Measurements from ENCODE around the gene ASXL1.

The ASXL1 gene

GRCh38 chr20:32466739-32467505 is 108.8 kb downstream of the ASXL1 start:
- DNase-seq (ENCODE audit: low read depth): no peak

DNA sequence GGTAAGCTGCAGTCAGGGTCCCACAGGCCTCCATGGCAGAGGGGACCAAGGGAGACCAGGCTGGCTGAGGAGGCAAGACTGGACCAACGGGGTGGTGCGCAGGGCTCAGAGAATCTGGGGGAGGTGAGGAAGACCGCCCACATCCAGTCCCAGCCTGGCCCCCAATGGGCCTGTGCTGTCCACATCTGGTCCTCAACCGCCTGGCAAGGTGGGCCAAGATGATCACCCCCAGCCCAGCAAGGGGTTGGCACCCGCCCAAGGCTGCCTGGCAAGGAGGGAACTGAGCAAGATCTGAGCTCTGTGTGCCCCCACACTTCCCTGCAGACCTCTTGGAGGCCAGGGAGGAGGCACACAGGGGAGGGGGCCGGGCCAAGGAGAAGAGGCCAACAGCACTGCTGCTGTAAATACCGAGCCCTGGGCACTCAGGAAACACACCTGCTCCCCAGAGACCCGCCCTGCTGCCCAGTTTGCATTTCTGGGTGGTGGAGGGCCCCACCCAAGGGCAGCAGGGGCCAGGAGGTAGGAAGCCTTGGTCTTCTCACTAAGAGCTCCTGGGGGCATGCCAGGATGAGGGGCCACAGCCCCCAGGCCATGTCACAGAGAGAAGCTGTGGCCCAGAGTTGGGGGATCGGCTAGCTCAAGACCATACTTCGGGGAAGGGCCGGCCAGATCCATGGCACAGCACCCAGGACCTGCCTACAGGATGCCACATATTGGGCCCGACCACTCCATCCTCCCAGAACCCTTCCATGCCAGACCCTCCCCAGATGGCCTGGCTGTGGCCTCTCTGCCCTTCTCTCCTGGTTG is 109.6 kb downstream of the ASXL1 start:
- no peak for DNase-seq (ENCODE audit: low read depth)

- DNase-seq (ENCODE audit: low read depth): no peak
These were observed 110.1 kb downstream of the ASXL1 start for GRCh38 chr20:32468313-32468640.

- no peak for DNase-seq (ENCODE audit: low read depth)
These were observed 110.7 kb downstream of the ASXL1 start for GRCh38 chr20:32468860-32469259.

DNA sequence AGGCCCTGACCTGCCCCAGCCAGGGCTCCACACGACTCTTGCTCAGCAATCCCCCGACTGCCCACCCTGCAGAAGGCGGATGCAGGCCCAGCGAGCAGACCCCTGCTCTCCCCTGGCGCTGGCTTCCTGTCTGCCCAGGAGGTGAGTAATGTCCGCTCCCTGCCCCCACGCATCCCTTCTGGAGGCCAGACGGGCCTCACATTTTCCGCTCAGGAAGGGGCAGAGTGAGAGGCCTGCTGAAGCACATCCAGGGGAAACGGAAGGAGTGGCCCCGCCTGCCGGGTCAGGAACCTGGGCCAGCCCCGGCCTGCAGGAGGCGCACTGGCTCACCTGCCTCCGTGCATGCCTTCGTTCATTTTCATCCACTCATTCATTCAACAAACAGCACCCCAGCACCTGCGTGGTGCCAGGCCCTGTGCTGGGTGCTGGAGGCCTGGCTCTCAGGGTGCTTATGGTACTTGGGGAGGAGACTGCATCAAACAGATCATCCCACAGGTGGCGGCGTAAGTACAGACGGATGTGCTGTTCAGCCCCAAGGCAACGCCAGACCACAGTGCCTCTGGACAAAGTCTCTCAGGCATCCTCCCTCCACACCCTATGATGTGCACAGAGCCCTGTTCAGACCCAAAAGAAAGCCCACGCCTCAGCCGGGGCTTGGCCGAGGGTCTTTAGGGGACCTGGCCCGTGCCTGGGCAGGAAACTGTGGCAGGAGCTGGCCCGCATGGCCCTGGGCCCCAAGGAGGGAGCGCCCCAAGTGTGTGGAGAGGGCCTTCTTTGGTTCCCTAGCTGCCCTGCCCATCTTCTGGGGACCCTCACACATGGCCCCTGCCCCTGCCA is 112.1 kb downstream of the ASXL1 start:
- DNase-seq (ENCODE audit: low read depth): no peak

DNA sequence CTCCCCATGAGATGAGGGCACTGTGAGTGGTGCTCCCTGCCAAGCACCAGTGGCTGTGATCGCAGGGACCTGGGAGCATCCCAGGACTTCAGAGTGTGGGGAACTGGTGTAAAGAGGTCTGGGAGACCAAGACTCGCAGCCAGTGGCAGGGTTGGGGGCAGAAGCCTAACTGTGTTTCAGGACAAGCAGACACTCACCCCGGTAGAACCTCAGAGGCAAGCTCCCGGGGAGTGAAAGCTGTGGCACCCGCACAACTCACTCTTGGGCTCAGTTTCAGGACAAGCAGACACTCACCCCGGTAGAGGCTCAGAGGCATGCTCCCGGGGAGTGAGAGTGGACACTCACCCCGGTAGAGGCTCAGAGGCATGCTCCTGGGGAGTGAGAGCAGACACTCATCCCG is 112.8 kb downstream of the ASXL1 start:
- DNase-seq (ENCODE audit: low read depth): no peak

DNA sequence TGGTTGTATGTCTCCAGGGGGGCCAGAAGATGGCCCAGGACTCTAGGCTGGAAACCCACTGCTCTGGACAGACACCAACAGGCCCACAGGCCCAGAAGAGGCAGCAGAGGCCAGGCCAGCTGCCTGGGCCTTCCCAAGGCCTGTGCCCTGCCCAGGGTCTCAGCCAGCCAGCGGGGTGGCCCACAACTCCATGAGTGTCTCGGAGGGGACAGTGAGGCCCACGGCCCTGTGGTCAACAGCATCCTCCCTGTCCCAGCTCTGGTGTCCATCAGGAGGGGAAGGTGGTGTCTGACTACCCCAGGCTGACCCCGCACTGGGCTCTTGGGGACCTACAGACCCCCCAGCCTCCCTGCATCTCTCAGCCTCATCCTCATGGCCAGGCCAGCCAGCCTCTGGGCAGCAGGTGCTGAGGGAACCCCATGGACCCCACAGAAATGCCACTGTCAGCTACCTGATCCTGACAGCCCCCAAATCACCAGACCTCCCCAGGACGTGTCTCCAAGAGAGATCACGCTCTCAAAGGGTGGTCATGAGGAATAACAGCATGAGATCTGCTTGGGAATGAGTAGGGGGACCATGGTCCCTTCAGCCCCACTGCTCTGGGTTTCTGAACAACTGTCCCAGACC is 114.6 kb downstream of the ASXL1 start:
- no peak for DNase-seq (ENCODE audit: low read depth)

GRCh38 chr20:32473231-32474008 is 115.3 kb downstream of the ASXL1 start:
- no peak for DNase-seq (ENCODE audit: low read depth)

DNA sequence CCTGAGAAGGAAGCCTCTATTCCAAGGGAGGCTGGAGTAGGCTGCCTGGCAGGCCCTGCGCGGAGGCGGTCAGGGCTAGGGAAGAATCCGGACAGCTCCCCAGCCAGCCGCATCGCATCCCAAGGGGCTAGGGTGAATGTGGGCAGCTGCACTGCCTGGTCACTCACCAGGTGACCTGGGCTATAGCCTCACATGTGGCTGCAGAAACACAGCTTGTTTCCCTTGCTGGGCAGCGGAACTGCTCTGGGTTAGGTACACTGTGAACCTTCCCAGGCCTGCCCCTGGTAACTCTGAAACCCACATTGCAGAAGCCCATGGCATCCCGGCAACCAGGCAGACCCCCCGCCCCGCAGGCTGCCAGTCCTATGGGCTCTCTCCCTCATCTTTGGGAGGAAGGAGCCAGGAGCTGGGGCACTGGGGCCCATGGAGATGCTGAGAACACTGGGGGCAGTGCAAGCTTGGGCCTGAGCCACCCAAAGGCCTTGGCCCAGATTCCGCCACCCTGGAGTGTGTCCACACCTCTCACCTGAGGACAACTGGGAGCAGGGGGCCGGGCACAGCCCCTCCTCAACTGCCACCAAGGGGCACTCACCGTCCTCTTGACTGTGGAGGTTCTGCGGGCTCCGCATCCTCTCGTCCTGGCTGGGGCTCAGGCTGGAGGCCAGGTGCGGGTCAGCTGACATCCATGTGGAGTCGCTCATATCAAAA is 116.0 kb downstream of the ASXL1 start:
- DNase-seq (ENCODE audit: low read depth): no peak

DNA sequence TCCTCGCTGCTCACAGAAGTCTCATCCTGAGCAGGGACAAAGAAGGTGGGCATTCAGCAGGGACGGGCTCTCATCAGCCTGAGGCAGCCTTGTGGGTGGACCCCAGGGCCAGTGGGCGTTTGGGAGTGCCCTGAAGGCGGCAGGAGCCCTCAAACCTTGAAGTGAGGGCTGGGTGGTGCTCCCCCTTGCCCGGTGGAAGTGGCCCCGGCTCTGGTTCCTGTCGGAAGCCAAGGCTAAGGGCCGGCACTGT is 116.5 kb downstream of the ASXL1 start:
- DNase-seq (ENCODE audit: low read depth): no peak

DNA sequence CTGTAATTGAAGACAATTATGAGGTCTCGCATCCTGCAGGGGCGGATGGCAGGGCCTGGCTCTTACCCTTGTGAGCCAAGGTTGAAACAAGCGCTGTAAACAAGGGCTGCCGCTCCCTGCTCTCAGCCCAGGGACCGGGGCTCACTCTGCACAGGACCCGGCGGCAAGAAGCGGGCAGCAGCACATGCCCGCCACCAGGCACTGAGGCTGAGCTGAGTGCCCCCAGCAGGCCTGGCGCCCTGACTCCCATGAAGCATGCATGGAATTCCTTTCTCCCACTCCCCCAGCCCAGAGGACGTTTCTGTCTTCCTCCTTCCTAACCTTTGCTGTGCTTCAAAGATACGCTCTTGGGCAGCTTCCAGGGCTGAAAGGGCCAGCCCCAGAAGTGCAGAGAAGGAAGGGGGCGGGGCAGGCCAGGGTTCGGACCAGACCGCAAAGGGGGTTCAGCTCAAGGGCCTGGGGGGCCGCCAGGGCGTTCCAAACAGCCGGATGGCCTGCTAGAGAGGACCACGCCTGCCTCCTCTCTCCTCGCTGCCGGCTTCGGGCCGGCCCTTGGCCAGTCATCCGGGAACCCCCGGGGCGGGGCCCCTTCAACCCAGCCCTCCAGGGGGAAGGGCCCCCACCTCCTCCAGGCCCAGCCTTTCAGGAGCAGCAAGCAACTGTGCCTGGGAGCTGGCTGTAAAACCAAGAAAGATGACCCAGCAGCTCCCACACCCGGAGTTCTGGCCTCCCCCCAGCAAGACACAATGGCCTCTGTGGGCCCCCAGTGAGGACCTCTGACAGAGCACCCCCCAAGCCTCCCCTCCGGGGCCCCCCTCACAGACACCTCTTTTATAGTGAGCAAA is 117.1 kb downstream of the ASXL1 start:
- DNase-seq (ENCODE audit: low read depth): peak; percentile 88

- DNase-seq (ENCODE audit: low read depth): no peak
These were observed 118.8 kb downstream of the ASXL1 start for GRCh38 chr20:32476684-32477593.

GRCh38 chr20:32477594-32478512 is 119.7 kb downstream of the ASXL1 start:
- no peak for DNase-seq (ENCODE audit: low read depth)

DNA sequence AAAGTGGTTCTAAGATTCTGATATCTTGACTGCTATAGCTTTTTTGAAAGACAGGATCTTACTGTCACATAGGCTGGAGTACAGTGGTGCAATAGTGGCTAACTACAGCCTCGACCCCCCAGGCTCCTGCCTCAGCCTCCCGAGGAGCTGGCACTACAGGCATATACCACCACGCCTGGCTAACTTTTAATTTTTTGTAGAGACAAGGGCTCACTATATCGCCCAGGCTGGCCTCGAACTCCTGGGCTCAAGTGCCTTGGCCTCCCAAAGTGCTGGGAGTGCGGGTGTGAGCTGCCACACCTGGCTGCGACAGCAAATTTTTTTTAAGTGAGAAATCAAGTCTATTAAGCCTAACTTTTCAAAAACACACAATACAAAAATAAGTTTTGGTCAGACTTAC is 120.4 kb downstream of the ASXL1 start:
- no peak for DNase-seq (ENCODE audit: low read depth)

DNA sequence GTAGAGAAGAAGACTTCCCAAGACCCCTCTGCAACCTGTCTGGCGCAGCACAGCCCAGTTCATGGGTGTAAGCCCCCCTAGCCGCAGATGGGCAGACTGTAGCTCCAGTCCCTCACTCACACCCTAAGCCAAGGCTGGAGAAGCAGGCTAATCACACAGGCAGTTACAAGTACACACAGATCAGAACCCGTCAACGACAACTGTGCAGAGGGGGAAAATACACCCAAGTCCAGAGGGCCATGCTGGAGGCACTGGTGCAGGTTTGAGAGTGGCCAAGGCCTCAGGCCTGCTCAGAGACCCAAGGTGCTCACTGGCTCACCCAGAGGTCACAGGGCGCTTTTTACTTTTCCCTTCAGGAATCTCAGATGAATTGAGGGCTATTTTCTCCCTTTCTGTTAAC is 120.9 kb downstream of the ASXL1 start:
- DNase-seq (ENCODE audit: low read depth): no peak

DNA sequence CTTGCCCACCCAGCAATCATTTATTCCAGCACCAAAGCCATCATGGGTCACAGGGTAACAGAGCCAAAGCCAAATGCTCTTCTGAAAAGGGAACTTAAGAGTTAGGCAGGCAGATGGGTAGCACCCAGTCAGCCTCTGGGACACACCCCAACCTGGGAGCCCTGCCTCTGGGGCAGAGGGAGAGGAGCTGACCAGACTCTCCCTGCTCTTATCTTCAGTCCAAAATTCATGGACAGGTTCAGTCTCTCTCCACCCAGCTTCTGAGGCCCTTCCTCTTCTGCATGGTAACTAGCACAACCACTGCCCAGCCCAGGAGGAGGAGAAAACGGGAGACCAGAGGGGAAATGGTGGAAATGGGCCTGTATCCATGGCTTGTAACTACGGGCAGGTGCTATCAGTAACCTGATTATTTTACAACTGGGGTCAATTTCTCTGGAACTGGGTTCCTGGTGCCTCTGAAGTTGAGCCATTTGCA is 121.6 kb downstream of the ASXL1 start:
- DNase-seq (ENCODE audit: low read depth): no peak

- DNase-seq (ENCODE audit: low read depth): no peak
These were observed 122.5 kb downstream of the ASXL1 start for GRCh38 chr20:32480371-32481241.

Data from CMK (cell line).